ENCODE data around the gene HNRNPM.

DNA sequence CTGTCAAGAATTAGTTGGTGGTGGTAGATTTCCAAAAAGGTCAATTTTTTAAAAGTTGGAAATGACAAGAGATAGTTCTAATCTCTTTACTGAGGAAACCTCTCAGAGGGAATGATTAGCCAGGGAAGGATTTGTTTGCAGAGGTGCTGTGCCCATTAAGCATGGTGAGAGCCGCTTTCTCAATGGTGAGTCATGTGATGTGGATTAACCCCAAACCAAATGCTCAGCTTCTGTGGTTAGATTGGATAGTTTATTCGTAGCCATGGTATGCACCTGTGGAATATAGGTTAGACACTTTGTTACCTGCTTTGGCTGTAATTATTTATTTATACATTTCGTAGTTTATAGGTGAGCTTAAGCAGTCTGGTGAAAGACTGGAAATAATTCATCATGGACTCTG, 7.1 kb downstream of the HNRNPM start:
- TF ChIP-seq, protein P1, sequence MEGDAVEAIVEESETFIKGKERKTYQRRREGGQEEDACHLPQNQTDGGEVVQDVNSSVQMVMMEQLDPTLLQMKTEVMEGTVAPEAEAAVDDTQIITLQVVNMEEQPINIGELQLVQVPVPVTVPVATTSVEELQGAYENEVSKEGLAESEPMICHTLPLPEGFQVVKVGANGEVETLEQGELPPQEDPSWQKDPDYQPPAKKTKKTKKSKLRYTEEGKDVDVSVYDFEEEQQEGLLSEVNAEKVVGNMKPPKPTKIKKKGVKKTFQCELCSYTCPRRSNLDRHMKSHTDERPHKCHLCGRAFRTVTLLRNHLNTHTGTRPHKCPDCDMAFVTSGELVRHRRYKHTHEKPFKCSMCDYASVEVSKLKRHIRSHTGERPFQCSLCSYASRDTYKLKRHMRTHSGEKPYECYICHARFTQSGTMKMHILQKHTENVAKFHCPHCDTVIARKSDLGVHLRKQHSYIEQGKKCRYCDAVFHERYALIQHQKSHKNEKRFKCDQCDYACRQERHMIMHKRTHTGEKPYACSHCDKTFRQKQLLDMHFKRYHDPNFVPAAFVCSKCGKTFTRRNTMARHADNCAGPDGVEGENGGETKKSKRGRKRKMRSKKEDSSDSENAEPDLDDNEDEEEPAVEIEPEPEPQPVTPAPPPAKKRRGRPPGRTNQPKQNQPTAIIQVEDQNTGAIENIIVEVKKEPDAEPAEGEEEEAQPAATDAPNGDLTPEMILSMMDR (IDR thresholded peaks at IDR 0.05; ENCODE audit: poor library complexity): no peak
- TF ChIP-seq EZH2 (IDR thresholded peaks at IDR 0.05; ENCODE audit: borderline replicate concordance): no peak
- no peak for TF ChIP-seq EZH2phosphoT487 (IDR thresholded peaks at IDR 0.05; ENCODE audit: low read depth, severe bottlenecking, unreplicated experiment)

Data from hepatocyte (in vitro differentiated cells).